ENCODE measurements around the gene EIF1AX.
"Not testable (repeated sequence)": the region's sequence is repeated elsewhere in the genome, so short reads cannot be mapped to it uniquely, and the experiment has no call there.

EIF1AX gene

GRCh38 chrX:20127440-20127839 is 14.2 kb downstream of the EIF1AX start:
- DNase-seq (ENCODE audit: low read depth, low spot score) = not testable (repeated sequence)

GRCh38 chrX:20126833-20127232 is 14.8 kb downstream of the EIF1AX start:
- not testable (repeated sequence) for DNase-seq (ENCODE audit: low read depth, low spot score)

DNA sequence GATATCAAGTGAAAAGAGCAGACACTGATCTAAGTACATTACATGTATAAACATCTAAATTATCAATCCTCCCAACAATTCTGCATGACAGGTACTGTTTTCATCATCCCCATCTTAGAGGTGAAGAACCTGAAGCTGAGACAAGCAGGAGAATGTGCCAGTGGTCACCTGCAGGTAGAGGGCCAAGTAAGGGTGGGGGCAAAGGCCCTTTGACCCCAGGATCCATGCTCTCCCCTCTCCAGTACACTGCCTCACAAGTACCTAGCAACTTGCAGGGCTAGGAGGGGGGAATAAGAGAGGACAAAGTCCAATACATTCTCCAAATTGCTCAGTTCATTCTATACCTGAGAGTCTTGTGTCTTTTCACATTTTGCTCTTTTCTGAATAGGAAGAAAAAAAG is 16.7 kb downstream of the EIF1AX start:
- no peak for DNase-seq (ENCODE audit: low read depth, low spot score)

- no peak for DNase-seq (ENCODE audit: low read depth, low spot score)
These were observed 23.4 kb downstream of the EIF1AX start for GRCh38 chrX:20118065-20118824.

GRCh38 chrX:20116577-20117240 is 24.9 kb downstream of the EIF1AX start, which contains the start of gene MAP7D2:
Gene MAP7D2 (minus strand): TSS chrX:20116907. CDS start chrX:20116879, 28 bp downstream.
- DNase-seq (ENCODE audit: low read depth, low spot score) = no peak

- DNase-seq (ENCODE audit: low read depth, low spot score) = no peak
These were observed 25.5 kb downstream of the EIF1AX start for GRCh38 chrX:20116087-20116576.

- no peak for DNase-seq (ENCODE audit: low read depth, low spot score)
These were observed 29.4 kb downstream of the EIF1AX start for GRCh38 chrX:20112022-20112774.

DNA sequence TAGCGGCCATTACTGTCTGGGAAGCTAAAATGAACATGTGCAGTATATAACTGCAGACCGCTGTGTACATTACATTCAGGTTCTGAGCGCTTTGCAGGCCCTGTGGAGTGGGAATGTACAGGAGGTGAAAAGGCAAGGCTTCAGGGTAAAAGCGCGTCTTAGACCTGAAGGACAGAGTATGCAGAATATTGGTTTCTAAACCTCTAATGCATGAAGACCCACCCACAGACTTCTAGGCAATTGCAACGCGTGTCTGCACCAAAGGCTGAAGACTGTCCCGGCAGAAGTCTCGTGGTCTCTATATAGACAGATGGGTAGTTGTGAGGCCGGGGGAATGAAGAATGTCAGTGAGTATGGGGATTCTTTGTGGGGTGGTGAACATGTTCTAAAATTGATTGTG is 30.4 kb downstream of the EIF1AX start:
- DNase-seq (ENCODE audit: low read depth, low spot score) = no peak

GRCh38 chrX:20101934-20102581 is 39.6 kb downstream of the EIF1AX start:
- no peak for DNase-seq (ENCODE audit: low read depth, low spot score)

DNA sequence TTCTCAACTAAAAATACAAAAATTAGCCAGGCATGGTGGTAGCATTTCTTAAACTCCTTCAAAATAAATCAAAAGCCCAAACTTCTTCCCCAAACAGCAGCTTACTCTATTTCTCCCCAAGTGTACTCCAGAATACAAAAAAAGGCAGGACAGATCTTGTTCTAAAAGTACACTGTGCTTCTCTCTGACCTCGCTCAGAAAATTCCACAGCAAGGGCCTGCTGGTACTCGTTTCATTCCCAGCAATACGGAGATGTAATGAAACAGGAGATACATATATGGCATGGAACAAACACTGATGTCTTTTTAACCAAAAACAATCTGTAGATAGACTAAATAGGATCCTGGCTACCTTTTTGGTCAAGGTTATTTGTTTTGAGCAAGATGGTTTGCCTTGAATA is 50.1 kb downstream of the EIF1AX start:
- no peak for DNase-seq (ENCODE audit: low read depth, low spot score)

- no peak for DNase-seq (ENCODE audit: low read depth, low spot score)
These were observed 51.8 kb downstream of the EIF1AX start for GRCh38 chrX:20089845-20090244.

DNA sequence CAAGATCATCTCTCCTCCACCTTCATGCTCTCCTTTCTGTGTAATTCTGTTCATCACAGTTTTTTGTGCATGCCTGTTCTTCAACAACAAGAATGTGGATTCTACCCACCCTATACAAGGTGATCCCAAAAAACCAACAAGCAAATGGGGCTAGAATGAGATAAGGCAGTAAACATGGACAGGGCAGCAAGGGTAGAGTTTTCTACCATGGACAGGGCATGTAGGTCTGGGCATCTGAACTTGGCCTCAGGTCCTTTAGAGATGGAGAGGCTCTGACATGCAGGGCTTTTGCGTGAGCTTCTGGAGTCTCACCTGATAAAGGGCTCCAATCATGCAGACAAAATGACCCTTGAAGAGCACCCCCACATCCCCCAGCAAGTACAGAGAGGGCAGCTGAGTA is 61.4 kb downstream of the EIF1AX start:
- no peak for DNase-seq (ENCODE audit: low read depth, low spot score)
